ENCODE data around the gene FCHO2. TPM values are rescaled to one million over a fixed set of nuclear protein-coding genes. Genes with fewer than 3 reads are reported as not detected.

The FCHO2 gene
- total and polyA plus RNA-seq, 2 donors (not counting 3 experiments of a cell fraction or from before 2014, with no cell fraction given), result 12.0 to 25.2 TPM

DNA sequence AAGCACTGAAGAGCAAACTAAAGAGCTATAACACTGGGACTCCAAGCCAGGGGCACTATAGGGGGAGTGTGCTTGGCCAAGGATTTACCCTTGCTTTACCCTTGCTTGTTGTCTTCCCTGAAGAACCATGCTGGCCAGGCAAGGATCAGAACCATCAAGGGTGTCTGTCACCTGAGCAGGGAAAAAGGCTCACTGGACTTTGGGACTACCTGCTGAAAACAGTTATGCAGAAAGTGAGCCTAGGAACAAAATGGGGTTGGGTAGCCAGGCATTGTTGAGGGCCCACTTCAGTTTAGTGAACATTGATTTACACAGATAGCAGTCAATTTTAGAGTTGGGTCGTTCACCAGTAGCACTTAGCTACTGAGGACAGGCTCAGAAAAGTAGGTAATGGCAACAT is 156.5 kb downstream of the FCHO2 start:
- no peak for FAIRE-seq
- POLR2A ChIA-PET, result no interaction called here
- BruUV-seq (replicated peaks), result no TSS peak

More for the DNA sequence above, 156.5 kb downstream of the FCHO2 start:
- Histone ChIP-seq H3K79me2 (ENCODE audit: control insufficient read depth, insufficient read depth, low read length) (no peaks in the 10 kb centered on the region), H3K27me3 (ENCODE audit: control insufficient read depth in 2 of 2, insufficient read depth in 2 of 2, low read length in 2 of 2) (peaks cover 2 to 3% of the 10 kb centered on the region in 2 experiments), H3K36me3 (ENCODE audit: control insufficient read depth in 2 of 2, extremely low read depth in 1 of 2, insufficient read depth in 2 of 2, low read length in 2 of 2) (no peaks in the 10 kb centered on the region), H3K4me1 (ENCODE audit: control insufficient read depth, extremely low read depth, insufficient read depth, low read length) (no peaks in the 10 kb centered on the region), H3K9ac (replicated peaks; ENCODE audit: extremely low read depth, insufficient read depth, low read length) (no peak overlapping the region), H3K9me3 (replicated peaks; ENCODE audit: control insufficient read depth, insufficient read depth, low read length) (no peaks in the 10 kb centered on the region), H4K20me1 (replicated peaks; ENCODE audit: control insufficient read depth, extremely low read depth, insufficient read depth, low read length) (no peaks in the 10 kb centered on the region), H2AFZ (ENCODE audit: low read depth, low read length) (no peak overlapping the region), H3K27ac (ENCODE audit: insufficient read depth, low read depth, low read length) (no peak overlapping the region), H3K4me3 (replicated peaks in 1 of 3; ENCODE audit: insufficient read depth in 1 of 3, low read depth in 1 of 3, low read length in 3 of 3) (no peak overlapping the region), H3K9me1 (replicated peaks; ENCODE audit: control insufficient read depth, extremely low read depth, insufficient read depth, low read length) (no peaks in the 10 kb centered on the region), H3K4me2 (ENCODE audit: insufficient read depth, low read length) (no peak overlapping the region)
- dilution Hi-C loops (cut with MboI; ENCODE audit: extremely low pct_ligation_motif_present, low sequenced_read_pairs), result no loop called here
- CTCF ChIA-PET, result interaction anchor here (1.2 kb wide), 1 partner anchor 10 kb away, joined by 4 read pairs; no protein-coding TSS in a partner anchor
- intact Hi-C loops (cut with micrococcal nuclease), result no loop called here
- TF ChIP-seq FOS (IDR thresholded peaks at IDR 0.05; ENCODE audit: borderline replicate concordance, insufficient read depth, low read length) (no peak), POLR2AphosphoS5 (IDR thresholded peaks at IDR 0.05; ENCODE audit: insufficient read depth, low read depth, low read length) (no peak), GATA2 (IDR thresholded peaks at IDR 0.05; ENCODE audit: insufficient read depth, insufficient read length, low read depth, low read length) (no peak), POLR2A (IDR thresholded peaks at IDR 0.05; ENCODE audit: low read depth, low read length) (no peak), MYC (IDR thresholded peaks at IDR 0.05; ENCODE audit: low read depth, low read length) (no peak), JUN (IDR thresholded peaks at IDR 0.05; ENCODE audit: borderline replicate concordance, insufficient read depth, insufficient read length, low read depth) (no peak), EZH2 (IDR thresholded peaks at IDR 0.05; ENCODE audit: borderline replicate concordance, low read depth, low read length, severe bottlenecking) (no peak)
- TF ChIP-seq, protein P1, sequence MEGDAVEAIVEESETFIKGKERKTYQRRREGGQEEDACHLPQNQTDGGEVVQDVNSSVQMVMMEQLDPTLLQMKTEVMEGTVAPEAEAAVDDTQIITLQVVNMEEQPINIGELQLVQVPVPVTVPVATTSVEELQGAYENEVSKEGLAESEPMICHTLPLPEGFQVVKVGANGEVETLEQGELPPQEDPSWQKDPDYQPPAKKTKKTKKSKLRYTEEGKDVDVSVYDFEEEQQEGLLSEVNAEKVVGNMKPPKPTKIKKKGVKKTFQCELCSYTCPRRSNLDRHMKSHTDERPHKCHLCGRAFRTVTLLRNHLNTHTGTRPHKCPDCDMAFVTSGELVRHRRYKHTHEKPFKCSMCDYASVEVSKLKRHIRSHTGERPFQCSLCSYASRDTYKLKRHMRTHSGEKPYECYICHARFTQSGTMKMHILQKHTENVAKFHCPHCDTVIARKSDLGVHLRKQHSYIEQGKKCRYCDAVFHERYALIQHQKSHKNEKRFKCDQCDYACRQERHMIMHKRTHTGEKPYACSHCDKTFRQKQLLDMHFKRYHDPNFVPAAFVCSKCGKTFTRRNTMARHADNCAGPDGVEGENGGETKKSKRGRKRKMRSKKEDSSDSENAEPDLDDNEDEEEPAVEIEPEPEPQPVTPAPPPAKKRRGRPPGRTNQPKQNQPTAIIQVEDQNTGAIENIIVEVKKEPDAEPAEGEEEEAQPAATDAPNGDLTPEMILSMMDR (IDR thresholded peaks at IDR 0.05; ENCODE audit: extremely low read depth in 1 of 2, insufficient read depth in 1 of 2, low read depth in 1 of 2, low read length in 2 of 2), result no peak
- TF ChIP-seq, protein P2, sequence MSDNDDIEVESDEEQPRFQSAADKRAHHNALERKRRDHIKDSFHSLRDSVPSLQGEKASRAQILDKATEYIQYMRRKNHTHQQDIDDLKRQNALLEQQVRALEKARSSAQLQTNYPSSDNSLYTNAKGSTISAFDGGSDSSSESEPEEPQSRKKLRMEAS (IDR thresholded peaks at IDR 0.05; ENCODE audit: insufficient read depth, insufficient read length), result no peak
- no peak for DNase-seq (ENCODE audit: low read depth, low spot score)
